H9 (cell line): ENCODE results near the gene AGBL4. TPM values are rescaled to one million over a fixed set of nuclear protein-coding genes. Genes with fewer than 3 reads are reported as not detected.
A peak's percentile ranks its signal among the peaks of the same experiment; 100 is the strongest.

Source experiments
- DNase-seq: peaks from one replicate; pipeline ENCODE4 v3.0.0-alpha.2; 2017
- H2AFZ ChIP-seq: one replicate; pipeline ENCODE4 v1.6.1; 2013; ENCODE audit warnings: mild to moderate bottlenecking, low read length, control low read depth, moderate library complexity
- H2AK5ac ChIP-seq: 2 replicates; pipeline ENCODE4 v1.6.1; 2013; ENCODE audit warnings: low read length, control low read depth, mixed read lengths; ENCODE audit not compliant: insufficient read length
- H2BK120ac ChIP-seq: one replicate; pipeline ENCODE4 v1.6.1; 2013; ENCODE audit warnings: low read depth, mild to moderate bottlenecking, low read length, control low read depth, inconsistent platforms; ENCODE audit not compliant: poor library complexity, severe bottlenecking
- H2BK12ac ChIP-seq: 2 replicates; pipeline ENCODE4 v1.6.1; 2013; ENCODE audit warnings: low read length, control low read depth, mixed read lengths, low read depth; ENCODE audit not compliant: insufficient read length
- H2BK15ac ChIP-seq: 2 replicates; pipeline ENCODE4 v1.6.1; 2013; ENCODE audit warnings: low read depth, low read length, control low read depth
- H2BK20ac ChIP-seq: one replicate; pipeline ENCODE4 v1.6.1; 2013; ENCODE audit warnings: low read depth, mild to moderate bottlenecking, low read length, control low read depth, inconsistent platforms; ENCODE audit not compliant: poor library complexity, severe bottlenecking
- H2BK5ac ChIP-seq: 2 replicates; pipeline ENCODE4 v1.6.1; 2013; ENCODE audit warnings: low read length, control low read depth, mixed read lengths; ENCODE audit not compliant: insufficient read length
- H3K14ac ChIP-seq: 2 replicates; pipeline ENCODE4 v1.6.1; 2013; ENCODE audit warnings: low read length, control low read depth; ENCODE audit not compliant: insufficient read depth
- H3K18ac ChIP-seq: 2 replicates; pipeline ENCODE4 v1.6.1; 2013; ENCODE audit warnings: low read depth, mild to moderate bottlenecking, mixed read lengths, low read length, control low read depth; ENCODE audit not compliant: insufficient read length
- H3K23ac ChIP-seq: 2 replicates; pipeline ENCODE4 v1.6.1; 2013; ENCODE audit warnings: low read length, control low read depth, mixed read lengths, low read depth; ENCODE audit not compliant: insufficient read length
- H3K23me2 ChIP-seq: 2 replicates; pipeline ENCODE4 v1.6.1; 2013; ENCODE audit warnings: low read depth, mild to moderate bottlenecking, mixed read lengths, low read length, control low read depth; ENCODE audit not compliant: insufficient read length, poor library complexity, severe bottlenecking
- H3K27ac ChIP-seq: 2 replicates; pipeline ENCODE4 v1.5.1; 2013; ENCODE audit warnings: low read length, control low read depth, mixed read lengths, low read depth; ENCODE audit not compliant: insufficient read length
- H3K27me3 ChIP-seq: 2 replicates; pipeline ENCODE4 v1.6.1; 2013; ENCODE audit warnings: low read length, control low read depth, inconsistent platforms; ENCODE audit not compliant: insufficient read depth
- H3K4ac ChIP-seq: 2 replicates; pipeline ENCODE4 v1.6.1; 2013; ENCODE audit warnings: low read depth, mild to moderate bottlenecking, control low read depth, inconsistent platforms, low read length, moderate library complexity
- H3K4me1 ChIP-seq: 2 replicates; pipeline ENCODE4 v1.6.1; 2013; ENCODE audit warnings: low read length, control low read depth, inconsistent platforms; ENCODE audit not compliant: insufficient read depth
- H3K4me2 ChIP-seq: 2 replicates; pipeline ENCODE4 v1.6.1; 2013; ENCODE audit warnings: low read length, control low read depth, mixed read lengths; ENCODE audit not compliant: insufficient read length, insufficient read depth
- H3K56ac ChIP-seq: 2 replicates; pipeline ENCODE4 v1.6.1; 2013; ENCODE audit warnings: low read depth, mild to moderate bottlenecking, mixed read lengths, low read length, control low read depth; ENCODE audit not compliant: insufficient read length
- H3K79me1 ChIP-seq: 2 replicates; pipeline ENCODE4 v1.6.1; 2013; ENCODE audit warnings: low read depth, mild to moderate bottlenecking, moderate library complexity, low read length, control low read depth, inconsistent platforms; ENCODE audit not compliant: insufficient read depth, poor library complexity, severe bottlenecking
- H3K79me2 ChIP-seq: 2 replicates; pipeline ENCODE4 v1.6.1; 2013; ENCODE audit warnings: low read length, control low read depth, inconsistent platforms; ENCODE audit not compliant: insufficient read depth
- H3K9ac ChIP-seq: 2 replicates; pipeline ENCODE4 v1.6.1; 2013; ENCODE audit warnings: low read length, control low read depth, mixed read lengths; ENCODE audit not compliant: insufficient read length; ENCODE audit errors: extremely low read depth
- H3K9me3 ChIP-seq: one replicate; pipeline ENCODE4 v1.6.1; 2013; ENCODE audit warnings: low read depth, low read length, inconsistent platforms; ENCODE audit not compliant: control insufficient read depth
- H3T11ph ChIP-seq: one replicate; pipeline ENCODE4 v1.6.1; 2013; ENCODE audit warnings: mild to moderate bottlenecking, low read length, control low read depth, inconsistent platforms
- H4K20me1 ChIP-seq: one replicate; pipeline ENCODE4 v1.6.1; 2013; ENCODE audit not compliant: control insufficient read depth, insufficient read length, insufficient read depth
- H4K5ac ChIP-seq: 2 replicates; pipeline ENCODE4 v1.6.1; 2013; ENCODE audit warnings: low read depth, mild to moderate bottlenecking, mixed read lengths, low read length, control low read depth; ENCODE audit not compliant: insufficient read length
- H4K8ac ChIP-seq: replicated peaks from 2 replicates; pipeline ENCODE4 v1.6.1; 2013; ENCODE audit warnings: low read length, control low read depth, mixed read lengths, low read depth; ENCODE audit not compliant: insufficient read length
- H4K91ac ChIP-seq: 2 replicates; pipeline ENCODE4 v1.6.1; 2013; ENCODE audit warnings: low read depth, mild to moderate bottlenecking, moderate library complexity, mixed read lengths, low read length, control low read depth; ENCODE audit not compliant: insufficient read length
- H3K27ac Mint-ChIP-seq, 3 experiments: 2 replicates in 2 of 3; 3 replicates in 1 of 3; pipeline ENCODE4 v1.8.0; 2020 to 2021; ENCODE audit warnings: mixed read lengths in 3 of 3, mild to moderate bottlenecking in 1 of 3, moderate library complexity in 1 of 3
- H3K27me3 Mint-ChIP-seq: 2 replicates; pipeline ENCODE4 v1.8.0; 2021; ENCODE audit warnings: low read depth, mild to moderate bottlenecking, moderate library complexity, mixed read lengths
- H3K36me3 Mint-ChIP-seq, 3 experiments: 2 replicates in 2 of 3; 3 replicates in 1 of 3; pipeline ENCODE4 v1.8.0; 2020 to 2021; ENCODE audit warnings: low read depth in 3 of 3, mixed read lengths in 3 of 3; ENCODE audit not compliant: insufficient read depth in 1 of 3
- H3K4me1 Mint-ChIP-seq, 2 experiments: 2 replicates each; pipeline ENCODE4 v1.8.0; 2020; ENCODE audit warnings: mixed read lengths in 2 of 2
- H3K4me3 Mint-ChIP-seq, 2 experiments: 2 replicates in 1 of 2; 3 replicates in 1 of 2; pipeline ENCODE4 v1.8.0; 2020 to 2021; ENCODE audit warnings: mild to moderate bottlenecking in 2 of 2, mixed read lengths in 2 of 2, moderate library complexity in 1 of 2
- H3K9me3 Mint-ChIP-seq, 2 experiments: 2 replicates in 1 of 2; 3 replicates in 1 of 2; pipeline ENCODE4 v1.8.0; 2020; ENCODE audit warnings: mild to moderate bottlenecking in 2 of 2, mixed read lengths in 2 of 2, moderate library complexity in 1 of 2
- CTCF ChIP-seq: fragments of 200-600 bp; sonication (generic); conservative IDR thresholded peaks from 3 replicates; pipeline ENCODE4 v1.8.0; 2021; ENCODE audit warnings: antibody characterized with exemption, mild to moderate bottlenecking
- WGBS: extraction: QIAGEN DNeasy Blood & Tissue Kit; methylation state at CpG from one replicate; pipeline ENCODE4 v1.1.7; 2013; ENCODE audit warnings: missing lambda C conversion rate, low lambda C conversion rate, mixed read lengths; ENCODE audit not compliant: insufficient read length; ENCODE audit errors: extremely low coverage; 5-methylcytosine and 5-hydroxymethylcytosine counted together
- total RNA-seq: library from RNA; stranded (reverse); gene quantifications from 2 replicates; pipeline ENCODE4 v1.2.1, GENCODE V29; 2021

Gene AGBL4
- total RNA-seq, 1 experiment from 2014 or later: not detected

- Histone ChIP-seq H4K5ac (no peak overlapping the region), H2AFZ (peak overlapping the region; percentile 95), H3K9me3 (no peaks in the 10 kb centered on the region), H3K56ac (no peak overlapping the region), H4K8ac (no peak overlapping the region), H3K23ac (no peak overlapping the region), H4K20me1 (no peaks in the 10 kb centered on the region), H2BK12ac (no peak overlapping the region), H2AK5ac (no peak overlapping the region), H2BK120ac (no peak overlapping the region), H3K27me3 (no peaks in the 10 kb centered on the region), H3K9ac (no peak overlapping the region), H3K4me2 (peak overlapping the region; percentile 65), H3K79me1 (no peaks in the 10 kb centered on the region), H3K4ac (no peak overlapping the region), H4K91ac (no peak overlapping the region), H3K18ac (no peak overlapping the region), H2BK5ac (no peak overlapping the region), H2BK20ac (no peak overlapping the region), H3K79me2 (no peaks in the 10 kb centered on the region), H3T11ph (no peak overlapping the region), H3K27ac (no peak overlapping the region), H3K14ac (no peak overlapping the region), H3K23me2 (no peaks in the 10 kb centered on the region), H3K4me1 (no peaks in the 10 kb centered on the region), H2BK15ac (no peak overlapping the region)
- 0 out of 5 replicates have a peak overlapping the region, but pooled peaks of 1 of the 2 experiments have one; percentile 17 for H3K4me3 Mint-ChIP-seq
- H3K4me1 Mint-ChIP-seq: peaks cover 13 to 15% of the 10 kb centered on the region in 2 experiments
- no peaks in the 10 kb centered on the region for H3K9me3 Mint-ChIP-seq
- H3K27me3 Mint-ChIP-seq: peaks cover 5% of the 10 kb centered on the region
- peak; percentile 84 for DNase-seq
- no peak for TF ChIP-seq CTCF
- no peaks in the 10 kb centered on the region for H3K36me3 Mint-ChIP-seq
- WGBS: no CpG with 5 or more reads among the region's 9 CpGs
- no peak overlapping the region for H3K27ac Mint-ChIP-seq
Measured at GRCh38 chr1:48619539-48619938, 1404.2 kb downstream of the AGBL4 start.
